Ovary (tissue), 9 donors: Measurements from ENCODE around the gene WDR81. TPM values are rescaled to one million over a fixed set of nuclear protein-coding genes. Genes with fewer than 3 reads are reported as not detected.

Experiments
- DNase-seq, 5 donors: peaks; one replicate each; pipeline ENCODE4 v3.0.0-alpha.2; 2019 to 2020
- H3K27ac ChIP-seq, 2 donors: fragments of 200-600 bp; one replicate each; pipeline versions ENCODE4 v1.5.1 to v1.8.0; 2019 to 2022
- H3K27me3 ChIP-seq: fragments of 200-600 bp; one replicate; pipeline ENCODE4 v1.8.0; 2022
- H3K36me3 ChIP-seq: fragments of 200-600 bp; sonication (generic); one replicate; pipeline ENCODE4 v1.5.1; 2019
- H3K4me1 ChIP-seq: one replicate; pipeline ENCODE4 v1.8.1; 2013; ENCODE audit warnings: mild to moderate bottlenecking, moderate library complexity; ENCODE audit not compliant: insufficient read depth
- H3K4me3 ChIP-seq: fragments of 200-600 bp; sonication (generic); one replicate; pipeline ENCODE4 v1.5.1; 2017
- H3K9me3 ChIP-seq, 2 donors: fragments of 200-600 bp in 1 of 2; sonication (generic) in 1 of 2; one replicate each; pipeline versions ENCODE4 v1.5.1 to v1.8.1; 2013 to 2019; ENCODE audit warnings: mild to moderate bottlenecking in 1 of 2, moderate library complexity in 1 of 2
- CTCF ChIP-seq, 3 donors: fragments of 450-650 bp in 2 of 3; fragments of 200-600 bp in 1 of 3; IDR thresholded peaks; one replicate each; pipeline versions ENCODE4 v1.5.1 to v1.8.0; 2016 to 2022; ENCODE audit warnings: antibody characterized with exemption in 3 of 3, mild to moderate bottlenecking in 1 of 3
- EP300 ChIP-seq: sonication (generic); formaldehyde crosslinking; IDR thresholded peaks from one replicate; pipeline ENCODE4 v1.6.1; 2017; ENCODE audit warnings: antibody characterized with exemption
- POLR2A ChIP-seq: fragments of 450-650 bp; IDR thresholded peaks from one replicate; pipeline ENCODE4 v1.6.1; 2017; ENCODE audit warnings: antibody characterized with exemption, mild to moderate bottlenecking, moderate library complexity
- WGBS, 3 donors: extraction: QIAGEN DNeasy Blood & Tissue Kit in 1 of 3; methylation state at CpG; one replicate each; pipeline versions ENCODE4 v1.1.5 to v1.1.7; 2013 to 2017; 5-methylcytosine and 5-hydroxymethylcytosine counted together
- intact Hi-C, 4 donors: fragments of 100-400 bp; cut with DNase I; formaldehyde crosslinking; loops; one replicate each; pipeline versions ENCODE4 v1.11.0 to v1.15.1; 2022 to 2023
- polyA plus RNA-seq, 2 donors: library from polyadenylated mRNA; stranded (reverse); fragments of 200-250 nt in 1 of 2; fragments of 350-450 nt in 1 of 2; fragmentation: Illumina TruSeq in 1 of 2; extraction: RNeasy Lipid Tissue Mini Kit (QIAGEN cat#74804) in 1 of 2; gene quantifications; one replicate each; pipeline ENCODE4 v1.2.3, GENCODE V29; 2013 to 2014
- total RNA-seq, 7 donors: library from RNA; depleted of rRNA in 2 of 7; stranded (reverse); fragments of >200 nt in 2 of 7; fragmentation: NEBNext Ultra II Directional in 3 of 7; extraction: Animal tissue kit (Norgen Biotek cat#: 25700) in 3 of 7; gene quantifications; one replicate each; pipeline versions ENCODE4 v1.1.0 to v1.2.4, GENCODE V29; 2016 to 2023
- donor health status: DM: no; HTN: no; CAD: no; lungs with moderate emphysema.
- donor health status: DM: no; HTN: no; CAD: no.
- donor health status: Bipolar disorder and iron deficiency.
- donor health status: DM: yes; HTN: yes; CAD: no.
- donor health status: DM: no; HTN: no; CAD: no.
- donor health status: DM: yes; HTN: yes; CAD: no.

The WDR81 gene
- total and polyA plus RNA-seq, 9 donors, result 1.3 to 59.4 (median 36.2) TPM

DNA sequence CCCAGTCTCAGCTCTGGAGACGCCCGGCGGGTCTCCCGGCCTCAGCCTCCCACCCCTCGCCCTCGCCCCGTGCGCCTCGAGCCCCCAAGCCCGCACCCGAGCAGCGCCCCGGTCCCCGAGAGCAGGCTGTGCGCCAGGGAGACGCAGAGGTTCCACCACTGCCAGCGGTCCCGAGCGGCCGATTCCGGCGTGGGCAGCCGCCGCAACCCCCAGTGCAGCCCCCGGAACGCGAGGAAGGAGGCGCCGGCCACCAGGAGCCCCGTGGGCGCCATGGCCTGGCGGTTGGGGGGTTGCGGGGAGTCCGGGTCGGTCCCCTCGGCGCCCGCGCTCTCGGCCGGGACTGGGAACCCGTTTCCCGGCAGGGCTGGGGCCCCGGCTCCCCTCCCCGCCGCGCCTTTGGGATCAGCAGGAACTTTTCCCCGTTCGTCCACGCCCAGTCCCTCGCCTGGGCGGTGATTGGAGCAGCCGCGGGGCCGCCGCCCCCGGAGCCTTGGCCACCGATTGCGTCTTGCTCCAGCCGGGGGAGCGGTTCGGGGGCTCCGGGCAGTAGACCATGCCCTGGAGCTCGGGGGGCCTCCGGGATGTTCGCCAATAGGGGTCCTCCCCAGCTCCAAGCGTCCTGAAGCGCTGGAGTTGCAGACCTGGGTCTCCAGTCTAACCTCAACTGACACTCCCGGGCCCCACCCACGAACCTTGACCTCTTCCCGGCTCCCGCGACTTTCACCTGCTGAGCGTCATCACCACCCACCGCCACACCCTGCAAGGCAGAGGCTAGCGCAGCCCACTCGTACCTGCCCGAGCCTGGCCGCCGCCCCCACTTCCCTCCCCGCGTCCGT lies 14.3 kb upstream of the WDR81 start, which contains the start of gene TLCD2:
Gene TLCD2 (minus strand): TSS at position 407 of the 836 bp plus-strand sequence. CDS start 135 bp downstream, at position 272.
- Histone ChIP-seq H3K27ac (peak within 1 kb of the TSS; percentile 53 to 77), H3K4me1 (peaks cover 15% of the 10 kb centered on the region), H3K27me3 (no peaks in the 10 kb centered on the region), H3K9me3 (no peaks in the 10 kb centered on the region), H3K4me3 (peak within 1 kb of the TSS; percentile 83), H3K36me3 (no peaks in the 10 kb centered on the region)
- peak; percentile 76 to 85 (median 82) for DNase-seq
- intact Hi-C loops, result loop anchor here (2.0 to 10.0 kb wide), 8 partner anchors 25 to 317 kb away; partner anchors contain the start of genes PRPF8 (in 1 of the 4) and RTN4RL1 (in 1 of the 4)
- TF ChIP-seq EP300 (no peak), POLR2A (peak; percentile 69), CTCF (IDR thresholded peaks at IDR 0.05) (peak in 1 of 3 donors; percentile 9)
- WGBS, 3 donors, result 3 to 11% (median 4%) methylated on average over 22 to 83 of the region's 83 CpGs

- H3K36me3 ChIP-seq, result no peaks in the 10 kb centered on the region
- TF ChIP-seq EP300 (no peak), POLR2A (no peak), CTCF (IDR thresholded peaks at IDR 0.05) (no peak)
- H3K4me1 ChIP-seq, result peaks cover 16% of the 10 kb centered on the region
- intact Hi-C loops, result loop anchor here in 3 of 4 donors (2.0 to 10.0 kb wide), 5 partner anchors 26 to 316 kb away; partner anchors contain the start of genes PRPF8 (in 1 of the 3) and RTN4RL1 (in 1 of the 3)
- no peaks in the 10 kb centered on the region for H3K9me3 ChIP-seq
- 40 to 53% (median 45%) methylated on average over 14 of the region's 14 CpGs for WGBS, 3 donors
- H3K27me3 ChIP-seq, result no peaks in the 10 kb centered on the region
- peak overlapping the region; percentile 53 to 77 for H3K27ac ChIP-seq
- peak in 1 of 5 donors; percentile 62 for DNase-seq
- H3K4me3 ChIP-seq, result no peak overlapping the region
Observed at GRCh38 chr17:1710807-1711553, 13.5 kb upstream of the WDR81 start.

GRCh38 chr17:1711804-1712203 lies 12.7 kb upstream of the WDR81 start:
- no peak for DNase-seq
- intact Hi-C loops, result loop anchor here in 3 of 4 donors (2.0 to 10.0 kb wide), 5 partner anchors 27 to 315 kb away; partner anchors contain the start of genes PRPF8 (in 1 of the 3) and RTN4RL1 (in 1 of the 3)
- H3K27me3 ChIP-seq, result no peaks in the 10 kb centered on the region
- TF ChIP-seq CTCF (IDR thresholded peaks at IDR 0.05) (no peak), EP300 (no peak), POLR2A (no peak)
- peaks cover 16% of the 10 kb centered on the region for H3K4me1 ChIP-seq
- no peak overlapping the region for H3K27ac ChIP-seq
- H3K36me3 ChIP-seq, result no peaks in the 10 kb centered on the region
- no peak overlapping the region for H3K4me3 ChIP-seq
- 67 to 69% (median 69%) methylated on average over 4 of the region's 4 CpGs for WGBS, 3 donors
- H3K9me3 ChIP-seq, result no peaks in the 10 kb centered on the region

GRCh38 chr17:1712271-1712670 lies 12.2 kb upstream of the WDR81 start:
- Histone ChIP-seq H3K36me3 (no peaks in the 10 kb centered on the region), H3K4me3 (no peak overlapping the region), H3K27ac (no peak overlapping the region), H3K9me3 (no peaks in the 10 kb centered on the region), H3K4me1 (peaks cover 16% of the 10 kb centered on the region), H3K27me3 (no peaks in the 10 kb centered on the region)
- intact Hi-C loops, result loop anchor here in 3 of 4 donors (5.0 to 10.0 kb wide), 4 partner anchors 35 to 315 kb away; partner anchors contain the start of gene RTN4RL1 (in 1 of the 3)
- no peak for TF ChIP-seq POLR2A
- TF ChIP-seq EP300, result no peak
- no peak for TF ChIP-seq CTCF (IDR thresholded peaks at IDR 0.05)
- peak in 3 of 5 donors; percentile 19 to 39 (median 25) for DNase-seq
- 86 to 90% (median 89%) methylated on average over 8 of the region's 8 CpGs for WGBS, 3 donors
